Epithelial cell of prostate (primary cell): ENCODE measurements around the gene HCRTR1.

Experiments used
- DNase-seq: peaks from one replicate; pipeline ENCODE4 v3.0.0-alpha.2; 2011; ENCODE audit warnings: low read depth, low spot score
- H3K27ac ChIP-seq: fragments of 450-650 bp; 2 replicates; pipeline ENCODE4 v1.5.1; 2017; ENCODE audit warnings: mild to moderate bottlenecking

HCRTR1 gene

GRCh38 chr1:31659889-31660288, 42.4 kb downstream of the HCRTR1 start:
- no peak overlapping the region for H3K27ac ChIP-seq
- no peak for DNase-seq

DNA sequence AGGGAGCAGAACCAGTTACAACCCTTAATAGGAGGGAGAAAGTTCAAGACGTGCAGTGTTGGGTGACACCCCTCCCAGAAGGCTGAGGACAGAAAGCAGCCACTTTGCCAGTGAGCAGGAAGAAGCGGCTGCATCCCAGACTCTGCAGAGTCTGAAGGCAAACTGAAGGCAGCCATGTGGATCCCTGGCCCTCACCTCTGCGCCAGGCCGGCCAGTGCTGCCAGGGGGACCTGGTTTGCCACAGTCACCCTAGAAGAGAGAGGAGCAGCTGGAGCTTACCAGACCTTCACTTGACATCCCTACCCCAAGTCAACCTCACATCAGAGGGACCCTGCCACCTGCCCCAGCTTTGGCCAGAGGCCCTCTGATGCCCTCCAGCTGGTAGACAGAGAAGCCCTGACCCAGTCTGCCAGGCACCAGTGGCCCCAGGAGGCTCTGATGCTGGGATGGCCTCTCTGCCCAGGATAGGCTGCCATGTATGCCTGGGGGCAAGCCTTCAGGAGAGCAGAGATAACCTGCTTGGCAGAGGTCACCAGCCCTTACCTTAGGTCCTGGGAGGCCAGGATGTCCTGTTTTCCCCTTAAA, 43.5 kb downstream of the HCRTR1 start:
- DNase-seq: no peak
- no peak overlapping the region for H3K27ac ChIP-seq

DNA sequence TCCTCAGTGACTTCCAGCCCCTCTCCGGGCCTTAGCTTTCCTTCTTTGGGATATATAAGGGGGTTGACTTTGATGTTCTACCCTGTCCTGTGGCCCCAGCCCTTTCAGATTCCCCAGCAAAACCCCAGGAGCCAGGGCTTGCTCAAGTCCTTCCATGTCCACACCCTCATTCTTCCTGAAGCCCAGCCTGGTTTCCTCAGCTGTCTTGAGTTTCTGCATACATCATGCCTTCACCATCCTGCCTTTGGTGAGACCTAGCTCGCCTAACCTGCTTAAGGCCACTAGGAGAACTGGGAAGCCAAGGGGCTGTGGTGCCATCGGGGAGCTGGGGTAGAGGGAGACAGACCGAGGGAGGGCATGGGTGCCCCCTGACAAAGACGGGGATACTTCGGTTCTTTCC, 44.4 kb downstream of the HCRTR1 start:
- DNase-seq: no peak
- no peak overlapping the region for H3K27ac ChIP-seq

DNA sequence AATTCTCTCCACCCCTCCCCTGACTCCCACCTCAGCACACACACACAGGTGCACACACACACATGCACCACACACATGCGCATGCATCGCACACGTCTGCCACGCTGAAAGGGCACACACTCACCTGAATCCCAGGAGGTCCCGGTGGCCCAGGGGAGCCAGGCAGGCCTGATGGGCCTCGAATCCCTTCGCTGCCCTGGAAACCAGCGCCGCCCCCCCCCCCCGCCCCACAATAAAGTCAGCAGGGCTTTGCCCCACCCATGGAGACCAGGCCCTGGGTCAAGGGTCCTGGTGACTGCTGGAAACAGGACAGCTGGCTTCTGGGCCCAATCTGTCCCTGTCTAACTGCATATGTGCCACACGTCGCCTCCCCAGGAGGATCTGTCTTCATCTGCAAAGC, 45.0 kb downstream of the HCRTR1 start:
- no peak for DNase-seq

DNA sequence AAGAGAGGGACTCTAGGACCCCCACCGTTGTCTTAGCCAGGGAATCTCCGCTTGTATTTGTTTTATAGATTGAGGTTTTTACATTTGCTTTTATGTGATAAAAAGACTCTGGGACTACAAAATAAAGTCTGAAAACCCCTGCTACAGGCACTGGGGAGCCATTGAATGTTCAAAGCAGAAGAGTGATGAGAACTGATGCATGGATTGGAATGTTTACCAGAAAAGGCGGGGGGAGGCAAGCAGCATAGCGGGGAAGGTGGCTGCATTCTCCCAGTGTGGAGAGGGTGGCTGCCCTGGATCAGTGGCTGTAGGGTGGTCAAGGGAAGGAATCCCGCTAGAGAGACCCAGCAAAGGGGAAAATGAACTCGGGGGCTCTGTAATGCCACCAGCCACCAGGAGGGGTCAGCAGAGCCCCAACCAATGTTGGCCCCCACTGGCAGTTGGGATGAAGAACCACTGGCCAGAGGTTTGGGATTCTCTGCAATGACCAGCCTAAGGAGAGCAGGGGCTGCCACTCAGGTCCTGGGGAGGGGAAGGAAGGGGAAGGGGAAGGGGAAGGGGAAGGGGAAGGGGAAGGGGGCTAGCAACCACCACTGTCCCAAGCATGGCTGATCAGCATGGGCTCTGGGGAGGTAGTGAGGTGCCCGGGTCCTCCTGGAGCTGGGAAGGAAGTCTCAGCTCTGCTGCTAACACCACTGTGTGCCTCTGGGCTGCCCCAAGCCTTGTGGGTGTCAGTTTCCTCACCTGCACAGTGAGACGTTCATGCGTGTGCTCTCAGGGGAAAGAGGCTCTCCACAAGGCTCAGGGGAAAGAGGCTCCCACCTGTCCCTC, 46.3 kb downstream of the HCRTR1 start:
- H3K27ac ChIP-seq: no peak overlapping the region
- DNase-seq: no peak

More for the DNA sequence above, 45.0 kb downstream of the HCRTR1 start:
- H3K27ac ChIP-seq: no peak overlapping the region

- no peak for DNase-seq
- H3K27ac ChIP-seq: no peak overlapping the region
These were observed 47.0 kb downstream of the HCRTR1 start for GRCh38 chr1:31664528-31664927.

GRCh38 chr1:31665234-31665878, 47.9 kb downstream of the HCRTR1 start:
- DNase-seq: no peak
- H3K27ac ChIP-seq: no peak overlapping the region

- peak; percentile 61 for DNase-seq
- peak overlapping the region; percentile 56 for H3K27ac ChIP-seq
These were observed 48.9 kb downstream of the HCRTR1 start for GRCh38 chr1:31666263-31666963.

DNA sequence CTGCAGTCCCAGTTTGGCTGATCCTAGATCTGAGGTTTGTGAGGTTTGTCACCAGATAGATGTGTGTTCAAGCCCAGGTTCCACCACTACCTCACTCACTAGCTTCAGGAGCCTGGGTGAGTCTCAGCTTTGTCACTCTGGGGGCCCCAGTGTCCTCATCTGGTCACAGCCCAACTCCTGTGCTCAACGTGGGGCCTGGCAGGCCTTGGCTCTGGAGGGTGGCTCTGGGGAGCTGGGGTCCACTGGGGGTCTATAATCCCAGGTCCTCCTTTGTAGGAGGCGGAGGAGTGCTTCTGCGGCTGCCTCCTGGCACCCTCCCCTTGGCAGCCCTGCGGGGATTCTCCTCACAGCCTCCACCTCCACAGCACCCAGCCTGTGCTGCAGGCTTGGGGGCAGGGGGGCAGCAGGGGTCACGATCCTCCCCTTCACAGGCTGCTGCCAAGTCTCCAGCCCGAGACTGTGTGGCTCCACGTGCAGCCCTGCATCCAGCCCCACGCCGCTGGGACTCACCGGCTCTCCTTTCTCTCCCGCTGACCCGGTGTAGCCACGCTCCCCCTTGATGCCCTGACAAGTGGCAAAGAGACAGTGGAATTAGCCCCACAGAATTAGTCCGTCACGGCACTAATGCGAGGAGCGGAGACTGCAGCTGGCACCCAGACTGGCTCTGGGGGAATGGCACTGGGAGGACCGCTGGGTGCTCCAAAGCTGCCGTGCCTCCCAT, 49.7 kb downstream of the HCRTR1 start:
- DNase-seq: no peak
- peak overlapping the region; percentile 56 for H3K27ac ChIP-seq

DNA sequence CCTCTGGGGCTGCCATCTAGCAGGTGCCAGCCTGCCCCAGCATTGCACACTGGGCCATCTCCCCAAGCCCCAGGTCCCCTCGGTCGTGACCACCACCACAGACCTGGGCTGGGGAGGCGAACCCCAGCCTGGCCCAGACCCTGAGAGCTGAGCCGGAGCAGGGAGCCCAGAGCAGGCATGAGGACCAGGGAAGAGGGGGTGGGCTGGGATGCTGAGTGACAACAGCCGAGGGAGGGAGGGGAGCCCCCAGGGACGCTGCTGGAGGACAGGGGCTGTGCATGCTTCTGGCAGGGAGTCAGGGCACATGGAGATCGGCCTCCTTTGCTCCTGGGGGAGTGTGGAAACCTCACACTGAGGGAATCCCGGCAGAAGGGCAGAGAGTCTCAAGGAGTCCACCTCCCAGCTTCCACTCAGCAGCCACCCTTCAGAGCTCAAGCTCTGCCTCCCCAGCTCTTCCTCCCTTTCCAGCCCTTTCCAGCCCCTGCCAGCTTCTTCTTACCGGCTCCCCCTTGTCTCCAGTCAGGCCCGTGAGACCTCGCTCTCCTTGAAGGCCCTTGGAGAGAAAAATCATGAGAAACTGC, 50.9 kb downstream of the HCRTR1 start:
- H3K27ac ChIP-seq: no peak overlapping the region
- DNase-seq: no peak

DNA sequence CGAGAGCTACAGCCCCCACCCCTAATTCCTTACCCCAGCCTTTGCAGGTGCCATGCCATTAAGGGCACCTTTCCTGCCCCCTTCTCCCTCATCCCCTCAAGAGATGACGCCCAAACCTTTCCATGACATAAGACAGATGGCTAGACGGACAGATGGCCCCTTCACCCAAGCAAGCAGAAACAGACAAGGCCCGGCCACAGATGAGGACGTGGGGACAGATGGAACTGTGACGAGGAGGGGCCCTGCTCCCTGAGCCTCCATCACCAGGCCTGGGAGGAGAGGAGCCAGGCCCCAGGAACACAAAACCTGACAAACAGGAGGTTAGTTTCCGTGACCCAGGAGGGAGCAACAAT, 51.9 kb downstream of the HCRTR1 start:
- peak overlapping the region; percentile 82 for H3K27ac ChIP-seq

DNA sequence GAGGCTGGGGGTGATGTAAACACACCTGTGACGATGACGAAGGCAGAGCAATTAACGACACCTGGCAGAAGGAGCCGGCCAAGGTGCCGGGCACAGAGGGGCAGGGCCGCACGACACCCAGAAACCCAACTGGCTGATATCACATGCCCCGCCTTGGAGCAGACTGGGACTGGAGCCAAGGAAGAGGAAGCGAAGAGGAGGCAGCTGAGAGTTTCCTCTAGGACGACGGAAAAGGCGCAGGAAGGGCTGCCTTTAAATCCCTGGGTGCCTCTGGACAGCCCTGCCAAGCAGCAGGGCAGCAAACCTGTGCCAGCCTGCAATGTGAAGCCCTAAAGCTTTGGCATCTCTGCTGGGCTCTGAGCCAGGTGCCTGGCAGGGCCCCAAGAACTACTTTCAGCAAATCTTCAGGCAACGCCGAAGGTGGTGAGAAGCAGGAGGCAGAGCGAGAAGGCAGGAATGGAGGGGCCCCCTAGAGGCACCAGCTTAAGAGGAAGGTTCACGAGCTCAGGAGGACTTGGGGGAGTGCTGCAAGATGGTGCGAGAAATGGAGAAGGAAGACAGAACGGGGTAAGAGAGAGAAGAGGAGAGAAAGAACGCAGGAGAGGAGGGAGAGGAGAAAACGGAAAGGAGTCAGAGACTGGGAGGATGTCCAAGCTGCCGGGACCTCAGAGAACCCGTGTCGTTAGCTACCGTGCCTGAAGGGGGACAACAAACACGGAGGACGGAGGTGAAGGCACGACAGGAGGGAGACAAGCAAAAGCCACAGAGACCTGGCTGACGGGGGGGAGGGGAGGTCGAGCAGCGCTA, 52.5 kb downstream of the HCRTR1 start:
- DNase-seq: peak; percentile 78
- H3K27ac ChIP-seq: peak overlapping the region; percentile 82

More for the DNA sequence above, 51.9 kb downstream of the HCRTR1 start:
- DNase-seq: no peak

DNA sequence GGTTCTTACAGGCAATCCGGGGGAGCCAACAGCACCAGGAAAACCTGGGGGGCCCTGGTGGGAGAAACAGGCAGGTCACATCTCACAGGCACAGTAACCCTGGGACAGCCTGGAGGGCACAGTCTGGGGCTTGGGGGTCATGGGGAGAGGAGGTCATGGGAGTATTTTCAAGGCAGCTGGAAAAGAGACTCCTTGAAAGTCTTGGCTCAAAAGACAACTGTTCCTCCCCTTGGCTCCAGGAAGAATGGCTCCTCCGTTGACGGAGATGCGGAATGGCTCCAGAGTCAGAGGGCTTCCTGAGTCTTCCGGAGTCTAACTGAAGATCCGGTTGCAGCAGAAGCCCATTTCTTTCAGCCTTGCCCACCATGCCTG, 53.1 kb downstream of the HCRTR1 start:
- peak overlapping the region; percentile 82 for H3K27ac ChIP-seq
- DNase-seq: no peak

- DNase-seq: no peak
- H3K27ac ChIP-seq: no peak overlapping the region
These were observed 53.7 kb downstream of the HCRTR1 start for GRCh38 chr1:31671147-31671546.

- DNase-seq: no peak
- no peak overlapping the region for H3K27ac ChIP-seq
These were observed 54.2 kb downstream of the HCRTR1 start for GRCh38 chr1:31671561-31672201.

DNA sequence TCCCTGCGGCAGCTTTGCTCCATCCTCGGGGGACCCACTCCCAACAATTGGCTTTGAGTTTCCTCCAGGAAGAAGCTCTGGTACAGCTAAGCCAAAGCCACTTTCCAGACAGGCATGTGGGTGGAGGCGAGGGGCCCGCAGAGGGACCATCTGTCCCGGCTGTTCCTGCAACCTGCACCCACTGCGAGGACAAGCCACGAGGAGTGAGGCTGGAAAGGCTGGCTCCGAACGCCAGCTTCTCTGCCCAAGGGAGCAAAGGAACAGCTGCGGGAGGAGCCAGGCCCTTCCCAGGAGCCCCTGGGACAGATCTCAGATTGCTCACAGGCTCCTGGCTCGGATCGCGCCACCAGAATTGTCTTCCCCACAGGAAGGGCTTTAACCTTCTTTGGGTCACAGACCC, 55.5 kb downstream of the HCRTR1 start:
- no peak for DNase-seq
- no peak overlapping the region for H3K27ac ChIP-seq

GRCh38 chr1:31673433-31673832, 55.9 kb downstream of the HCRTR1 start:
- H3K27ac ChIP-seq: no peak overlapping the region
- no peak for DNase-seq

DNA sequence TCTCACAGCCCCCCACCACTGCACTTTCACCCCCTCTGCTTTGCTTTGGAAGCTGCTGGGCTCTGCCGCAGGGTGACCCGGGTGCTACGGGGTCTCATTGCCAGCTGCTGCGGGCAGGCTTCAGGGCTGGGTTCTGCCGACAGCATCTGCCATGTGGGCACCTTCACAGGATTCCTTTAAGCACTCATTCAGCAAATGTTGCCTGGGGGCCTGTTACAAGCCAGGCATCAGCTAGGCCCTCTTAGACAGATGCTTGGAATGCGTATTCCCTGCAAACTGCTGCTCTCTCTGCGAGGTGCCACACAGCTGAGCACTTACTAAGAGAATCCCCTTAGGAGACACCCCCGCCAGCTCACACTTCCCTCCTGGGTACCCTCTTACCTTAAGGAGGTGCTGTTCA, 57.1 kb downstream of the HCRTR1 start:
- DNase-seq: no peak
- no peak overlapping the region for H3K27ac ChIP-seq

- no peak overlapping the region for H3K27ac ChIP-seq
- DNase-seq: no peak
These were observed 57.7 kb downstream of the HCRTR1 start for GRCh38 chr1:31675161-31675560.
